Effector memory CD4-positive, alpha-beta T cell (primary cell): Measurements from ENCODE around the gene TNS2.
A peak's percentile ranks its signal among the peaks of the same experiment; 100 is the strongest.

Source experiments
- DNase-seq, 3 donors: peaks; one replicate each; pipeline ENCODE4 v3.0.0-alpha.2; 2020
- H3K27ac ChIP-seq: 2 replicates; pipeline ENCODE4 v1.7.0; 2013; ENCODE audit warnings: mild to moderate bottlenecking, low read length, moderate library complexity; ENCODE audit not compliant: insufficient read depth, poor library complexity, severe bottlenecking
- H3K27me3 ChIP-seq: replicated peaks from 2 replicates; pipeline ENCODE4 v1.7.0; 2013; ENCODE audit warnings: mild to moderate bottlenecking, low read length; ENCODE audit not compliant: insufficient read depth, control insufficient read depth, poor library complexity, severe bottlenecking
- H3K36me3 ChIP-seq: 2 replicates; pipeline ENCODE4 v1.7.0; 2013; ENCODE audit warnings: mild to moderate bottlenecking, low read length, moderate library complexity; ENCODE audit not compliant: control insufficient read depth, insufficient read depth
- H3K4me1 ChIP-seq: 2 replicates; pipeline ENCODE4 v1.7.0; 2013; ENCODE audit warnings: low read length, mild to moderate bottlenecking; ENCODE audit not compliant: control insufficient read depth, insufficient read depth, poor library complexity, severe bottlenecking
- H3K4me3 ChIP-seq: 2 replicates; pipeline ENCODE4 v1.7.0; 2013; ENCODE audit warnings: low read length, low read depth, mild to moderate bottlenecking; ENCODE audit not compliant: insufficient read depth, poor library complexity, severe bottlenecking
- H3K9me3 ChIP-seq: 2 replicates; pipeline ENCODE4 v1.7.0; 2013; ENCODE audit warnings: mild to moderate bottlenecking, low read length, moderate library complexity; ENCODE audit not compliant: control insufficient read depth

TNS2 gene

DNA sequence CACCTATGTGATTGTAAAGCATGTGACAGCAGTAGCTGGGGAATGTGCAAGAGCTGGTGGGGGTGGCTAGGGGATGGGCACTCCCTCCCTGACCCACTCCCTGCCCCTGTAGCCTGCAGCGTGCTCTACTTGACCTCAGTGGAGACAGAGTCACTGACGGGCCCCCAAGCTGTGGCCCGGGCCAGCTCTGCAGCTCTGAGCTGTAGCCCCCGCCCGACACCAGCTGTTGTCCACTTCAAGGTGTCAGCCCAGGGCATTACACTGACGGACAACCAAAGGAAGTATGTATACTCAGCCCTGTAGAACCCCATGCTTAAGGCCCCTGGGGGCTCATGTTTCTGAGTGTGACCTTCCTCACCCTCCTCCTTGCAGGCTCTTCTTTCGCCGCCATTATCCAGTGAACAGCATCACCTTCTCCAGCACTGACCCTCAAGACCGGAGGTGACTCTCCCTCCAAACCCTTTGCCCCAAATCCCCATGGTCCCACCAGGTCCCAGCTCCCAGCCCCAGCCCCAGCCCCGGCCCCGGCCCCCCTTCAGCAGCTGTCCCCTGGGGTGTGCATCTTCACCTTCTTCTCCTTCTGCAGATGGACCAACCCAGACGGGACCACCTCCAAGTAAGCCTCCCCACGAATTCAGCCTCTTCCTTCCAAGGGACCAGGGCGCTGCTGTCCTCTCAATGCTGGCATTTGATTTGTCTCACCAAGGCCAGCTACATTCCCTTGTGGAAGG is 13.3 kb downstream of the TNS2 start:
- Histone ChIP-seq H3K4me3 (no peak overlapping the region), H3K27me3 (no peaks in the 10 kb centered on the region), H3K36me3 (peaks cover 37% of the 10 kb centered on the region), H3K4me1 (no peaks in the 10 kb centered on the region), H3K27ac (no peak overlapping the region), H3K9me3 (no peaks in the 10 kb centered on the region)
- no peak for DNase-seq

DNA sequence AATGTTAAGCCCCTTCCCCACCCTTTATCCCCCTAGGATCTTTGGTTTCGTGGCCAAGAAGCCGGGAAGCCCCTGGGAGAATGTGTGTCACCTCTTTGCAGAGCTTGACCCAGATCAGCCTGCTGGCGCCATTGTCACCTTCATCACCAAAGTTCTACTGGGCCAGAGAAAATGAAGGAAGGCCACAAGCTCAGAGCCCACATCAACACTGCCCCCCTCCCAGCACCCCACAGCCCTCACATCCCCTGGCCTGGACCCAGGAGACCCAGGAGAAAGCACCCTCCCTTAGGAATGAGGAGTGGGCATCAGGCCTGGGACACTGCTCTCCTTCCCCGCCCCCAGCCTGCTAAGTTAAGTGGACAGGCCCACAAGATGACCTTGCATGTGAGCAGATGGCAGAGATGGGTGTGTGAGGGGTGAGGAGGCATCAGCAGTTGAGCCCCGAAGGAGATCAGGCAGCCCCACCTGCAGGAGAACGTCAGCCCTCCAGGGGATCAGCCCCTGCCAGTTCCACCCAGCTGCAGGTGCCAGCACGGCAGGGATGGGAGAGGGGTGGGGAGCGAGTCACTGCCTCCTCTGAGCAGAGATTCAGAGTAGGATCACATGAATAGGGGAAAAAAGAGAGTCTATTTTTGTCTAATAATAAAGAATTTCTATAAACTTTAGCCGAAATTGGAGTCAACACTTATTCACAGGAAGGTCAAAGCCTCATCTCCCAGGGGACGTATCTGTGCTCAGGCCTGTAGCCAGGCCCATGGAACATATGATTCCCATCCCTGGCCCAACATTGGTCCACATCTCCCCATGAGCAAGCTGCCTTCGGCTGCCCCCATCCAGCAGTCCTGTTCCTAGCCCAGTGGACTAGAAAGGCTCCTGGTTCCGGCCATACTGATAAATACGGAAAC is 14.1 kb downstream of the TNS2 start:
- Histone ChIP-seq H3K4me1 (no peaks in the 10 kb centered on the region), H3K27me3 (no peaks in the 10 kb centered on the region), H3K27ac (no peak overlapping the region), H3K4me3 (no peak overlapping the region), H3K9me3 (no peaks in the 10 kb centered on the region), H3K36me3 (peaks cover 39% of the 10 kb centered on the region)
- no peak for DNase-seq

DNA sequence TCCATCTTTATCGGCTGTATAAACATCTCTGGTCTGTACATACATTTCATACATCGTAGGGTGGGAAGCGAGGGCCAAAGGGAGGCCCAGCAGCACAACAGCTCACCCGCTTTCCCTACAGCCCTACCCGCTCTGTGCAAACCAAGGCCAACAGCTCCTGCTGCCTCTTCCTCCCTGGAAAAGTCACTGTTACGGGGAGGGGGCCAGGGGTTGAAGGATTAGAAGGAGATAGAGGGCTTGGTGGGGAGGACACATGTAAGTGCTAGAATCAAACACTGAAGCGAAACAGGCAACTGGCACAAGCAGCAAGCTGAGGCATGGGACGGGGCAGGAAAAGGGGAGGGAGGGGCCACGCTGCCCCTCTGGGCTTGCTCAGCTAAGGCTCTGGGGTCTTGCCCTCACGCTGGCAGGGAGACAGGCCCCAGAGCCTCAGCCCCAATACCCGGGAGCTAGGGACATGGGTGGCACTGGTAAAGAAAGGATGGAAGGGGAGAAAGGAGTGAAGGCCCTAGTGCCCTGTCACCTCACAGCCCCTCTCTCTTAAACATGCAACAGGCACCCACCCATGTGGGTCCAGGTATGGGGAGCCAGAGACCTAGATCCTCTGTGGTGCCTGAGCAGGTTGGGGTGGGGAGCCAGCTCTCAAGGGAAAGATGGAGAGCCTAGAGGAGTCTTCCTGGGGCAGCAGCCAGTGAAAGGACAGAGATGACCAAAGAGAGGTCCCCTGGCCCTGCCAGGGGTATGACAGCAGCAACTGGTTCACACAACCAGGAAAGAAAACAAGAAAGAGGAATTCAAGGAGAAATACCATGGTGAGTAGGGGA is 15.0 kb downstream of the TNS2 start:
- Histone ChIP-seq H3K27me3 (no peaks in the 10 kb centered on the region), H3K36me3 (peaks cover 47% of the 10 kb centered on the region), H3K27ac (no peak overlapping the region), H3K9me3 (no peaks in the 10 kb centered on the region), H3K4me1 (no peaks in the 10 kb centered on the region), H3K4me3 (no peak overlapping the region)
- DNase-seq: no peak

DNA sequence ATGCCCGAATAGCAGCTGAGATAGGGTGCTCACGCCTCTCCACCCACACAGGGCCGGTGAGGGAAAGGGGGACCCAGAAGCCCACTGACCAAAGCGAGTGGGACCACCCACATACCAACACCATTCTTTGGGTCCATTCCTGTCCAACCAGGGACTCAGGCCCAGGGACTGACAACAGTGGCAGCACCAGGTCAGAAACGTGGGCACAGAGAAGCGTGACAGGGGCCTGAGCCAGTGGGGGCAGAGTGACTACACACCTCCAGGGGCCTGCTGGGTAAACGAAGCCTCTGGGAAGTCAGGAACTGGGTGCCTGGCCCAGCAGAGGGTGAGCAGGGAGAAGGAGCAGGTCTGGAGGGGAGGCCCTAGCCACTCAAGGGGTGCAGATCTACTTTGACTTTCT is 15.6 kb downstream of the TNS2 start:
- no peak for DNase-seq
- no peaks in the 10 kb centered on the region for H3K4me1 ChIP-seq
- H3K27ac ChIP-seq: no peak overlapping the region
- H3K27me3 ChIP-seq: no peaks in the 10 kb centered on the region
- H3K4me3 ChIP-seq: no peak overlapping the region
- no peaks in the 10 kb centered on the region for H3K9me3 ChIP-seq
- H3K36me3 ChIP-seq: peaks cover 50% of the 10 kb centered on the region

DNA sequence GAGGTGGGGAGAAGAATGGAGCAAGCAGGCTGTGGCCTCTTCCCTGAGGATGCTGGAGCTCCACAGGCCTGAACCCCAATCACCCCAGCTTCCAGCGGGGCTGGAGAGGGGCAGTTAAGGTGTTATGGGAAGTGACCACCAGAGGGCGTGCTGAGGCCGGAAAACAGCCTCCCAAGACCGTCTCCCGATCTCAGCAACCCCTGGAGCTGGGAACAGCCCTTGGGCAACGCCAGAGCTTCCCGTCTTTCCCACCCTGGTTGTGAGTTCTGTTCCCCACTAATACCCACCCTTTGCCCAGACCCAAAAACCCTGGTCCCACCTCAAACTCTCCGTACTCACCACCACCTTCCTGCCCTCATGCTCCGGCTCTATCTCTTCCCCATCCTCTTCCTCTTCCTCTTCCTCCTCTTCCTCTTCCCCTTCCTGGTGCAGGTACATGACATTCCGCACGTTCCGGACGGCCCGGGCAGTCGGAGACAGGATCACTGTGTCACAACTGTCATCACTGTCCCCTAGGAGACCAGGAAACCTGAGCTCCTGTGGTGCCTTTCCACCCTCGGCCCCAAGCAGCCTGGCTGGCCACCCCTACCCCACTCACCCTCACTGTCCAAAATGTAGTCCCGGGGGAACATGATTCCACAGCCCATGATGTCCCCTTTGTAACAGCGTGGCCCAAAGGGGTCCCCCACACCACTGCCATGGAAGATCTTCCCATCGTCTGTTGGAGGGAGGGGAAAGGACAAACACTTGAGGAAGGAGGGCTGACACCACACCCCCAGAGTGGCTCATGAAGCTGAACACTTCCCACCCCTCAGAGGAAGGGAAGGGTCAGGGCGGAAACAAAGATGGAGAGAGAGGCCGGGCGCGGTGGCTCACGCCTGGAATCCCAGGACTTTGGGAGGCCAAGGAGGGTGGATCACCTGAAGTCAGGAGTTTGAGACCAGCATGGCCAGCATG is 16.4 kb downstream of the TNS2 start:
- Histone ChIP-seq H3K9me3 (no peaks in the 10 kb centered on the region), H3K4me1 (no peaks in the 10 kb centered on the region), H3K4me3 (no peak overlapping the region), H3K36me3 (peaks cover 55% of the 10 kb centered on the region), H3K27me3 (no peaks in the 10 kb centered on the region), H3K27ac (no peak overlapping the region)
- peak; percentile 27 to 60 (median 49) for DNase-seq

DNA sequence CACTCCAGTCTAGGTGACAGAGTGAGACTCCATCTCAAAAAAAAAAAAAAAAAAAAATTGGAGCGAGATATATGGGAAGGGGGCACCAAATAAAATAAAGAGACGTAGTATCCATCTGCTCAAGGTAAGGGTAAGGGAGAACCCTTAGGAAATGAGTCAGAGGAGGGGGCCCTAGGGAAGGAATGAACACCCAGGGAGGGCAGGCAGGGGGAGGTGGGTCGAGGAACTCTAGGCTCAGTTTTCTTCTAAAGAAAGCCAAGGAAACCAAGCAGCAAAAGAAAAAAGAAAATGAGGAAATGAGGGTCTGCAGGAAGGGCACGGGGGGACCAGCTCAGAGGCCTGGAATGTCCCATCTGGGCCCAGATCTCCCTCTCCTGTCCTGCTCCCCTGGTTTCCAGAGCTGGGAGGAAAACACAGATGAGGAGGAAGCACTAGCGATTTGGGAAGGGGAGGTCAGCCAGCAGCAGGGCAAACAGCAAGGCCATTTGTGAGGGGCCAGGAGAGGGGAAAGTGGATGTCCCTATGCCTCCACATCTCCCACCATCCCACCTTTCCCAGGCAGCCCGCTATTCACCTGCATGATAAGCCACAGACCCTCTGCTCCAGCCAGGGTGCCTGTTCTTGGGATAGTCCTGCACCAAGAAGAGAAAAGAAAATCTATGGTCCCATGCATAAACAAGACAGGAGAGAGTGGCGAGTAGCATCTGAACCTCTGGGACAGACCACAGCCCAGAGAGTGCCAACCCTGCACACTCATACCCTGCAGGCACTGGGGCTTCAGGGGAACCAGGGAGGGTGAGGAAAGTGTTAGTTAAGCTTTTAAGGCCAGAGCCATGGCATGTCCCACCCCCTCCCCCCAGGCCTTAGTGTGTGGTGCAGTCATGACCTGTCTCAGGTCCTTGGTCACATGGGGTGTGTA is 17.5 kb downstream of the TNS2 start:
- Histone ChIP-seq H3K4me1 (no peaks in the 10 kb centered on the region), H3K36me3 (peaks cover 66% of the 10 kb centered on the region), H3K4me3 (no peak overlapping the region), H3K27me3 (no peaks in the 10 kb centered on the region), H3K27ac (no peak overlapping the region), H3K9me3 (no peaks in the 10 kb centered on the region)
- DNase-seq: no peak

DNA sequence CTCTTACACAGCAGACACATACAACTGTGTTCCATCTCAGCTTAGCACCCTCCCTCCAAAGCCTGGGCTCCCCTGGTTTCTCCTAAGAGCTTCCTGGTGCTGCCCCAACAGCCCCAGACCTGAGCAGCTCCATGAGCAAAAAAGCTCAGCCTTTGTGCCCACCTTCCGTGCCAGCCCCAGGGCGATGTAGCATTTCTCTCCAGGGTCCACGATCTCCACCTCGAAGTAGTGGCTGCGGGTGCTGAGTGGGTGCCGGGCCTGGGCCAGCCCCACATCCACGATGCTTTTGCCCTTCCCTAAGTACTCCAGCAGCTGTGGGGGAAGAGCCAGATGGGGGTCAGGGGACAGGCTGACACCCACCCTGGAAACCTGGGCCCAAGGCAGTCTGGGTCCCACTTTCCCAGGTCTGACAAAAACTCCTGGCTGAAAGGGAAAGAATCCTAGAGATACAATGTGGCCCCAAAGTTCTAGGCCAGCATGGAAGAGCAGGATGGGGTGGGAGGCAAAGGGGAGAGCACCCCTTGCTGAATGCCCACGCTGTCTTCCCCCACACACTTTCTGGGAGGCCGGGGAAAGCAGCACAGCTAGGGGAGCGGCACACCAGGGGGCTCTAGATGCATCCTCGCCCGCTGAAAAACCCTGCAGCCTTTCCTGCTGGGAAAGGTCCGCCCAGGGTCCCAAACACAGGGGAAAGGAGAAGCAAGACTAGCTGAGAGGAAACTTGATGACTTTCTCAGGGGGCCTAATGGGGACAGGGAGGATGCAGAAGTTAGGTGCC is 18.3 kb downstream of the TNS2 start:
- Histone ChIP-seq H3K4me3 (no peak overlapping the region), H3K36me3 (peaks cover 61% of the 10 kb centered on the region), H3K4me1 (no peaks in the 10 kb centered on the region), H3K27ac (no peak overlapping the region), H3K27me3 (no peaks in the 10 kb centered on the region), H3K9me3 (no peaks in the 10 kb centered on the region)
- no peak for DNase-seq

DNA sequence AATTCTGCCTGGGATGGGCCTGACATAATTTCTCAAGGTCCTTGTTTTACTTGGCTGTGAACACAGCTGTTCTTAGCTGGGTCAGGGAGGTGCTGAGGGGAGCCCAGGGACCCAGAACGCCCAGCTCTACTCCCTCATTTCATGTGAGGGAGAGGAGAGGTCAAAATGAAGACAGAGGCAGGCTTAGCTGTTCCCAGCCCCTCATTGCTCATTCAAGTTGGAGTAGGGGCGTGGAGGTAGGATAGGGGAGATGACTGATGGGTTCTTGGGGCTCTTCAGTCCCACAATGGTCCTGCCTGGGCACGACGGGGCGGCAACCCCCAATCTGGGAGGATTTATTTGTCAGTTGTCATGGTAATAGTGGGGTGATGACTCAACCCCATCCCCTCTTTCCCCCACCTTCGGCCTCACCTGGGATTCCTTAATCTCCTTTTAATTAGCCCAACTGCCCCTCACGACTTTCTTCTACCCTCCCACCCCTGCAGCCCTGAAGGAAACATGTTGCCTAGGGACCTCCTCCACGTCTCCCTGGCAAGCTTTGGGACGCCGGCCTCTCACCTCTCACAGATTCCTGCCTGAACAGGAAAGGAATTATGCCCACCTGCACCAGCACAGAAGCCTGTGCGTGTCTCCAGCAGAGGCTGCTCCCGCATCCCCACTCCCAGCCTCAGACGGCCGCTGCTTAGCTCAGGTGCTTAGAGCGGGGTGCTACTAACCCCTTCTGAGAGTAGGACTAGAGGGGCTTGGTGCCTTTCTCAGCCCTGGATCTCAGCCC is 19.1 kb downstream of the TNS2 start:
- no peaks in the 10 kb centered on the region for H3K27me3 ChIP-seq
- no peak overlapping the region for H3K27ac ChIP-seq
- peaks cover 59% of the 10 kb centered on the region for H3K36me3 ChIP-seq
- H3K4me3 ChIP-seq: no peak overlapping the region
- H3K9me3 ChIP-seq: no peaks in the 10 kb centered on the region
- H3K4me1 ChIP-seq: no peaks in the 10 kb centered on the region
- no peak for DNase-seq
